RWPE2 (cell line): Measurements from ENCODE around the gene CACNA1H.
"Not testable (repeated sequence)": the region's sequence is repeated elsewhere in the genome, so short reads cannot be mapped to it uniquely, and the experiment has no call there.

Source experiments
- ATAC-seq: fragments of 200-7000 bp; cut with Tn5 transposase; 3 replicates; pipeline ENCODE4 v1.9.1; 2021; ENCODE audit warnings: low read depth
- DNase-seq: peaks from one replicate; pipeline ENCODE4 v3.0.0-alpha.2; 2020; ENCODE audit warnings: low spot score
- H3K27ac ChIP-seq: fragments of 450-650 bp; 2 replicates; pipeline ENCODE4 v1.5.1; 2017; ENCODE audit warnings: mild to moderate bottlenecking; ENCODE audit not compliant: poor library complexity, severe bottlenecking
- H3K27me3 ChIP-seq: fragments of 250-450 bp; sonication (Bioruptor Pico); 2 replicates; pipeline ENCODE4 v1.5.1; 2021; ENCODE audit warnings: mild to moderate bottlenecking, moderate library complexity; ENCODE audit not compliant: insufficient read depth, poor library complexity, severe bottlenecking
- H3K36me3 ChIP-seq: fragments of 250-450 bp; sonication (Bioruptor Pico); 2 replicates; pipeline ENCODE4 v1.5.1; 2020; ENCODE audit warnings: low read depth, mild to moderate bottlenecking, moderate library complexity
- H3K4me1 ChIP-seq: fragments of 250-450 bp; sonication (Bioruptor Pico); 2 replicates; pipeline ENCODE4 v1.5.1; 2021; ENCODE audit warnings: mild to moderate bottlenecking, moderate library complexity; ENCODE audit not compliant: insufficient read depth, poor library complexity, severe bottlenecking
- H3K4me3 ChIP-seq: fragments of 250-450 bp; sonication (Bioruptor Pico); 2 replicates; pipeline ENCODE4 v1.5.1; 2021; ENCODE audit warnings: mild to moderate bottlenecking, moderate library complexity; ENCODE audit not compliant: severe bottlenecking
- H3K9me3 ChIP-seq: fragments of 250-450 bp; sonication (Bioruptor Pico); 2 replicates; pipeline ENCODE4 v1.5.1; 2021; ENCODE audit warnings: mild to moderate bottlenecking, moderate library complexity; ENCODE audit not compliant: severe bottlenecking
- CTCF ChIP-seq: fragments of 450-650 bp; IDR thresholded peaks from one replicate; pipeline ENCODE4 v1.5.1; 2017; ENCODE audit warnings: mild to moderate bottlenecking, moderate library complexity; ENCODE audit not compliant: poor library complexity, severe bottlenecking

Gene CACNA1H

GRCh38 chr16:1222553-1223354 lies 69.8 kb downstream of the CACNA1H start:
- Histone ChIP-seq H3K36me3 (no peaks in the 10 kb centered on the region), H3K27me3 (no peaks in the 10 kb centered on the region), H3K4me1 (no peaks in the 10 kb centered on the region), H3K9me3 (no peaks in the 10 kb centered on the region), H3K4me3 (no peak overlapping the region), H3K27ac (no peak overlapping the region)
- DNase-seq (no peak), ATAC-seq (no peak)
- no peak for TF ChIP-seq CTCF

- no peaks in the 10 kb centered on the region for H3K27me3 ChIP-seq
Measured at GRCh38 chr16:1223355-1224214, 70.7 kb downstream of the CACNA1H start.

GRCh38 chr16:1224558-1224957 lies 71.7 kb downstream of the CACNA1H start:
- H3K4me3 ChIP-seq = no peak overlapping the region
- H3K4me1 ChIP-seq = no peaks in the 10 kb centered on the region
- ATAC-seq = no peak
- no peaks in the 10 kb centered on the region for H3K36me3 ChIP-seq
- DNase-seq = no peak
- TF ChIP-seq CTCF = no peak
- no peak overlapping the region for H3K27ac ChIP-seq
- no peaks in the 10 kb centered on the region for H3K9me3 ChIP-seq
- no peaks in the 10 kb centered on the region for H3K27me3 ChIP-seq

More at GRCh38 chr16:1223355-1224214, 70.7 kb downstream of the CACNA1H start:
- DNase-seq = no peak
- Histone ChIP-seq H3K9me3 (no peaks in the 10 kb centered on the region), H3K4me1 (no peaks in the 10 kb centered on the region), H3K36me3 (no peaks in the 10 kb centered on the region), H3K4me3 (no peak overlapping the region), H3K27ac (no peak overlapping the region)
- no peak for ATAC-seq
- no peak for TF ChIP-seq CTCF

- H3K36me3 ChIP-seq = no peaks in the 10 kb centered on the region
- no peaks in the 10 kb centered on the region for H3K27me3 ChIP-seq
- no peak within 1 kb of the TSS for H3K27ac ChIP-seq
- H3K4me3 ChIP-seq = no peak within 1 kb of the TSS
- no peak for TF ChIP-seq CTCF
- ATAC-seq (no peak), DNase-seq (no peak)
- H3K9me3 ChIP-seq = no peaks in the 10 kb centered on the region
- H3K4me1 ChIP-seq = no peaks in the 10 kb centered on the region
Measured at GRCh38 chr16:1225051-1225451, 72.1 kb downstream of the CACNA1H start, which contains the start of gene TPSG1. Gene TPSG1, minus strand, starts transcription at chr16:1225268. Its CDS starts 16 bp downstream, at chr16:1225252.

GRCh38 chr16:1225728-1226311 lies 72.9 kb downstream of the CACNA1H start:
- H3K36me3 ChIP-seq, DNase-seq, ATAC-seq, H3K27me3 ChIP-seq, H3K4me3 ChIP-seq, H3K4me1 ChIP-seq, H3K9me3 ChIP-seq, H3K27ac ChIP-seq: not testable (repeated sequence)

- not testable (repeated sequence) for H3K4me1 ChIP-seq, H3K27me3 ChIP-seq, H3K4me3 ChIP-seq, ATAC-seq, H3K36me3 ChIP-seq, H3K27ac ChIP-seq, H3K9me3 ChIP-seq
- DNase-seq = peak; percentile 26
Measured at GRCh38 chr16:1226692-1227091, 73.8 kb downstream of the CACNA1H start.

- peak; percentile 57 for DNase-seq
- H3K27ac ChIP-seq, H3K27me3 ChIP-seq, H3K9me3 ChIP-seq, ATAC-seq, H3K36me3 ChIP-seq, H3K4me3 ChIP-seq, H3K4me1 ChIP-seq: not testable (repeated sequence)
Measured at GRCh38 chr16:1228227-1228626, 75.3 kb downstream of the CACNA1H start.
